H1 (cell line): ENCODE results near the gene PRPF4. TPM values are rescaled to one million over a fixed set of nuclear protein-coding genes. Genes with fewer than 3 reads are reported as not detected.

Experiments used
- CTCF ChIA-PET: fragments of 300-600 bp; sonication (Branson Sonifier 250); formaldehyde crosslinking; loops from one replicate; lab custom pipeline; 2021; ENCODE audit not compliant: partially characterized antibody; lab: Charles Lee
- POLR2A ChIA-PET: fragments of 300-600 bp; sonication (Branson Sonifier 250); formaldehyde crosslinking; loops from one replicate; lab custom pipeline; 2021; ENCODE audit warnings: inconsistent platforms; ENCODE audit not compliant: partially characterized antibody; lab: Charles Lee
- DNase-seq, 2 experiments: peaks; one replicate each; pipeline versions ENCODE4 v3.0.0 to v3.0.0-alpha.2; 2010 to 2022; ENCODE audit warnings: low spot score in 2 of 2, low read depth in 1 of 2, mixed read lengths in 1 of 2
- FAIRE-seq: peaks from 2 replicates; lab custom pipeline; 2011; peaks lifted over from hg19 to GRCh38; lab: Jason Lieb, UNC
- H2AFZ ChIP-seq: 2 replicates; pipeline ENCODE4 v1.8.1; 2012; ENCODE audit warnings: low read length, inconsistent platforms
- H2AK5ac ChIP-seq: 2 replicates; pipeline ENCODE4 v1.6.1; 2013; ENCODE audit warnings: low read depth, low read length
- H2BK120ac ChIP-seq: replicated peaks from 2 replicates; pipeline ENCODE3; 2013; ENCODE audit warnings: low read depth, low read length, inconsistent platforms
- H2BK12ac ChIP-seq: 2 replicates; pipeline ENCODE4 v1.6.1; 2013; ENCODE audit warnings: low read depth, low read length
- H2BK15ac ChIP-seq: 2 replicates; pipeline ENCODE4 v1.6.1; 2013; ENCODE audit warnings: low read length
- H2BK20ac ChIP-seq: 2 replicates; pipeline ENCODE4 v1.6.1; 2013; ENCODE audit warnings: low read length
- H2BK5ac ChIP-seq: 2 replicates; pipeline ENCODE4 v1.6.1; 2013; ENCODE audit warnings: low read depth, low read length
- H3K14ac ChIP-seq: 2 replicates; pipeline ENCODE4 v1.6.1; 2013; ENCODE audit warnings: inconsistent platforms; ENCODE audit not compliant: insufficient read length
- H3K18ac ChIP-seq: 2 replicates; pipeline ENCODE4 v1.6.1; 2013; ENCODE audit warnings: low read length; ENCODE audit errors: extremely low read depth
- H3K23ac ChIP-seq: 2 replicates; pipeline ENCODE4 v1.6.1; 2013; ENCODE audit warnings: inconsistent platforms; ENCODE audit not compliant: insufficient read length
- H3K23me2 ChIP-seq: 2 replicates; pipeline ENCODE4 v1.6.1; 2013; ENCODE audit warnings: low read depth, low read length
- H3K27ac ChIP-seq: 2 replicates; pipeline ENCODE4 v1.6.1; 2011; ENCODE audit warnings: low read depth, low read length, inconsistent platforms
- H3K27me3 ChIP-seq, 4 experiments: replicated peaks in 1 of 4; 1 replicate in 1 of 4; 2 replicates in 3 of 4; pipeline versions ENCODE4 v1.6.1 to v1.8.1; 2011 to 2013; ENCODE audit warnings: low read length in 3 of 4, mild to moderate bottlenecking in 3 of 4, inconsistent platforms in 2 of 4, mixed read lengths in 2 of 4, moderate library complexity in 1 of 4; ENCODE audit not compliant: control insufficient read depth in 3 of 4, insufficient read depth in 3 of 4; ENCODE audit errors: extremely low read depth in 1 of 4
- H3K36me3 ChIP-seq, 4 experiments: 2 replicates each; pipeline versions ENCODE4 v1.6.1 to v1.8.1; 2011 to 2013; ENCODE audit warnings: mild to moderate bottlenecking in 4 of 4, low read length in 3 of 4, moderate library complexity in 2 of 4, control low read depth in 1 of 4, inconsistent platforms in 1 of 4; ENCODE audit not compliant: insufficient read depth in 4 of 4, control insufficient read depth in 2 of 4
- H3K4ac ChIP-seq: replicated peaks from 2 replicates; pipeline ENCODE3; 2013; ENCODE audit warnings: low read length, low read depth, mixed read lengths, inconsistent platforms; ENCODE audit not compliant: insufficient read length
- H3K4me1 ChIP-seq, 4 experiments: replicated peaks in 1 of 4; 1 replicate in 1 of 4; 2 replicates in 3 of 4; pipeline versions ENCODE4 v1.6.1 to v1.8.1; 2011 to 2013; ENCODE audit warnings: low read length in 3 of 4, inconsistent platforms in 2 of 4, mixed read lengths in 1 of 4; ENCODE audit not compliant: insufficient read depth in 4 of 4, control insufficient read depth in 3 of 4
- H3K4me2 ChIP-seq, 2 experiments: 2 replicates each; pipeline versions ENCODE4 v1.6.1 to v1.8.1; 2011 to 2013; ENCODE audit warnings: low read depth in 2 of 2, low read length in 2 of 2, control low read depth in 1 of 2, inconsistent platforms in 1 of 2, mild to moderate bottlenecking in 1 of 2; ENCODE audit not compliant: insufficient read depth in 1 of 2
- H3K4me3 ChIP-seq, 4 experiments: fragments of 200-600, 300-600 bp in 1 of 4; sonication (generic), shearing (Covaris generic), sonication (Bioruptor Twin) in 1 of 4; 2 replicates each; pipeline versions ENCODE4 v1.5.1 to v1.8.1; 2011 to 2016; ENCODE audit warnings: low read length in 4 of 4, low read depth in 3 of 4, control low read depth in 2 of 4, inconsistent platforms in 2 of 4, mild to moderate bottlenecking in 2 of 4, mixed read lengths in 1 of 4, moderate library complexity in 1 of 4; ENCODE audit not compliant: insufficient read depth in 2 of 4; ENCODE audit errors: extremely low read depth in 1 of 4
- H3K56ac ChIP-seq: replicated peaks from 2 replicates; pipeline ENCODE3; 2013; ENCODE audit warnings: low read depth, mild to moderate bottlenecking, mixed read lengths, low read length, inconsistent platforms; ENCODE audit not compliant: insufficient read length
- H3K79me1 ChIP-seq: 2 replicates; pipeline ENCODE4 v1.6.1; 2013; ENCODE audit warnings: low read depth, low read length, control low read depth
- H3K79me2 ChIP-seq, 2 experiments: 2 replicates each; pipeline versions ENCODE4 v1.6.1 to v1.8.1; 2012 to 2013; ENCODE audit warnings: low read length in 2 of 2, mild to moderate bottlenecking in 2 of 2, inconsistent platforms in 1 of 2; ENCODE audit not compliant: insufficient read depth in 2 of 2, control insufficient read depth in 1 of 2
- H3K9ac ChIP-seq, 4 experiments: replicated peaks in 1 of 4; 1 replicate in 1 of 4; 2 replicates in 3 of 4; pipeline versions ENCODE4 v1.6.1 to v1.8.1; 2011 to 2013; ENCODE audit warnings: low read depth in 3 of 4, low read length in 3 of 4, control low read depth in 2 of 4, mild to moderate bottlenecking in 2 of 4, moderate library complexity in 2 of 4, inconsistent platforms in 1 of 4; ENCODE audit errors: extremely low read depth in 1 of 4
- H3K9me3 ChIP-seq, 2 experiments: 2 replicates each; pipeline versions ENCODE4 v1.6.1 to v1.8.1; 2012 to 2013; ENCODE audit warnings: mild to moderate bottlenecking in 2 of 2, moderate library complexity in 2 of 2, control low read depth in 1 of 2, inconsistent platforms in 1 of 2, low read depth in 1 of 2, low read length in 1 of 2, mixed read lengths in 1 of 2; ENCODE audit not compliant: insufficient read depth in 2 of 2
- H4K20me1 ChIP-seq, 2 experiments: replicated peaks in 1 of 2; 2 replicates each; pipeline versions ENCODE3 to v1.8.1; 2011 to 2013; ENCODE audit warnings: inconsistent platforms in 2 of 2, low read length in 2 of 2, mild to moderate bottlenecking in 1 of 2; ENCODE audit not compliant: insufficient read depth in 2 of 2, control insufficient read depth in 1 of 2
- H4K5ac ChIP-seq: 2 replicates; pipeline ENCODE4 v1.6.1; 2013; ENCODE audit warnings: low read length, low read depth, mixed read lengths, inconsistent platforms; ENCODE audit not compliant: insufficient read length
- H4K8ac ChIP-seq: 2 replicates; pipeline ENCODE4 v1.8.0; 2013; ENCODE audit warnings: mild to moderate bottlenecking, moderate library complexity, low read length, inconsistent platforms; ENCODE audit not compliant: insufficient read depth; ENCODE audit errors: extremely low read depth
- H4K91ac ChIP-seq: replicated peaks from 2 replicates; pipeline ENCODE3; 2013; ENCODE audit warnings: low read length, mixed read lengths, inconsistent platforms; ENCODE audit not compliant: insufficient read length
- ASH2L ChIP-seq: fragments of 200-600, 300-600 bp; sonication (generic); IDR thresholded peaks from one replicate; pipeline ENCODE4 v1.7.1; 2017; ENCODE audit warnings: low read length
- CEBPB ChIP-seq: IDR thresholded peaks from 2 replicates; pipeline ENCODE4 v1.6.1; 2012; ENCODE audit warnings: low read depth, low read length
- RBBP5 ChIP-seq: IDR thresholded peaks from 2 replicates; pipeline ENCODE4 v1.7.1; 2012; ENCODE audit warnings: low read depth, mild to moderate bottlenecking, inconsistent platforms, low read length, moderate library complexity, borderline replicate concordance
- RXRA ChIP-seq: IDR thresholded peaks from 2 replicates; pipeline ENCODE4 v1.6.1; 2011; ENCODE audit warnings: low read depth, mild to moderate bottlenecking, low read length, moderate library complexity; ENCODE audit not compliant: insufficient read depth
- SIN3A ChIP-seq, 2 experiments: IDR thresholded peaks in 1 of 2; conservative IDR thresholded peaks in 1 of 2; 2 replicates each; pipeline ENCODE4 v1.6.1; 2011 to 2012; ENCODE audit warnings: low read length in 2 of 2, improper control_type of control experiment in 1 of 2, low read depth in 1 of 2, mild to moderate bottlenecking in 1 of 2
- WGBS, 2 experiments: shearing (Covaris generic) in 1 of 2; methylation state at CpG; one replicate each; pipeline versions ENCODE4 v1.1.6 to v1.1.7; 2013 to 2015; ENCODE audit warnings: low lambda C conversion rate in 2 of 2, mixed read lengths in 2 of 2, inconsistent platforms in 1 of 2, low coverage in 1 of 2, missing lambda C conversion rate in 1 of 2; ENCODE audit not compliant: insufficient replicate concordance in 2 of 2, insufficient coverage in 1 of 2, insufficient read length in 1 of 2; ENCODE audit errors: extremely low coverage in 1 of 2, missing lambda C conversion rate in 1 of 2; 5-methylcytosine and 5-hydroxymethylcytosine counted together
- polyA plus RNA-seq, 7 experiments: library from polyadenylated mRNA; depleted of rRNA in 3 of 7; stranded (reverse) in 5 of 7; unstranded in 2 of 7; fragments of >200 nt in 5 of 7; fragments of 200-250 nt in 2 of 7; gene quantifications; 1 replicate in 5 of 7; 2 replicates in 1 of 7; 4 replicates in 1 of 7; pipeline versions ENCODE4 v1.2.1 to v1.2.3, GENCODE V29; 2011 to 2013; ENCODE audit warnings: missing spikeins in 2 of 7, mixed read lengths in 2 of 7
- total RNA-seq: library from RNA; stranded (reverse); fragmentation: NEBNext Ultra II Directional; extraction: Animal tissue kit (Norgen Biotek cat#: 25700); gene quantifications from 2 replicates; pipeline ENCODE4 v1.2.1, GENCODE V29; 2021

Gene PRPF4
- total and polyA plus RNA-seq, 2 of the 8 experiments (the other 6 are each of a cell fraction or from before 2014, with no cell fraction given), result 15.2 to 33.4 TPM

DNA sequence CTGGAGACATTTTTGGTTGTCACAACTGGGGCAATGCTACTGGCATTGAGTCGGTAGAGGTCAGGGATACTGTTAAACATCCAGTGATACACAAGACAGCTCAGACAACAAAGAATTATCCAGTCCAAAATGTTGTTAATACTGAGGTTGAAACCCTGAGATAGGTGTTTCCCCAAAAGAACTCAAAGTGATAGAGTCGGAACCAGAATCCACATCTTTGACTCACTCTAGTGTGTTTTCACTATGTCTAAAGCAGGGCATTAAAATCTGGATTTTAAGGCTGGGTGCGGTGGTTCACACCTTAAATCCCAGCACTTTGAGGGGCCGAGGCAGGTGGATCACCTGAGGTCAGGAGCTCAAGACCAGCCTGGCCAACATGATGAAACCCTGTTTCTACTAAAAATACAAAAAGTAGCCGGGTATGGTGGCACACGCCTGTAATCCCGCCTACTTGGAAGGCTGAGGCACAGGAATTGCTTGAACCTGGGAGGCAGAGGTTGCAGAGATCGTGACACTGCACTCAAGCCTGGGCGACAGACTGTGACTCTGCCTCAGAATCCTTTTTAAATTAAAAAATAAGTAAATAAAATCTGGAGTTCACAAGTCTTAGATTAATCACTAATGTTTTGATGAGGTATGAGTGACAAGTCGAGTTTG is 37.1 kb upstream of the PRPF4 start:
- Histone ChIP-seq H4K91ac (no peak overlapping the region), H3K79me1 (no peaks in the 10 kb centered on the region), H3K4me1 (no peaks in the 10 kb centered on the region), H3K4me2 (no peak overlapping the region), H4K8ac (no peak overlapping the region), H2BK120ac (no peak overlapping the region), H3K56ac (no peak overlapping the region), H2BK20ac (no peak overlapping the region), H3K36me3 (no peaks in the 10 kb centered on the region), H3K4ac (no peak overlapping the region), H3K9ac (no peak overlapping the region), H3K14ac (no peak overlapping the region), H3K79me2 (no peaks in the 10 kb centered on the region), H4K5ac (no peak overlapping the region), H3K9me3 (no peaks in the 10 kb centered on the region), H3K23me2 (no peaks in the 10 kb centered on the region), H3K18ac (no peak overlapping the region), H2BK12ac (no peak overlapping the region), H2AFZ (no peak overlapping the region), H2AK5ac (no peak overlapping the region), H3K4me3 (no peak overlapping the region), H3K27me3 (no peaks in the 10 kb centered on the region), H3K23ac (no peak overlapping the region), H2BK15ac (no peak overlapping the region), H3K27ac (no peak overlapping the region), H4K20me1 (peaks cover 0 to 1% of the 10 kb centered on the region in 2 experiments), H2BK5ac (no peak overlapping the region)
- 90% methylated on average over 10 of the region's 10 CpGs; no CpG with 5 or more reads in 1 of the 2 experiments for WGBS, 2 experiments
- ChIA-PET CTCF (interaction anchor here (0.6 to 0.9 kb wide), 3 partner anchors 32 to 89 kb away, joined by 3 to 5 read pairs (median 3); no protein-coding TSS in a partner anchor), POLR2A (no interaction called here)
- FAIRE-seq (no peak), DNase-seq (no peak)
- no peak for TF ChIP-seq ASH2L
- TF ChIP-seq SIN3A (conservative IDR thresholded peaks at IDR 0.05 in 1 of 2, IDR thresholded peaks at IDR 0.05 in 1 of 2; ENCODE audit: low read depth in 1 of 2, low read length in 2 of 2), result no peak
- no peak for TF ChIP-seq RXRA
- TF ChIP-seq CEBPB, result no peak
- TF ChIP-seq RBBP5, result no peak
